Measurements from ENCODE around the gene MRC2.

- TF ChIP-seq EZH2 (IDR thresholded peaks at IDR 0.05) (no peak), RAD21 (IDR thresholded peaks at IDR 0.05; ENCODE audit: low read depth) (no peak), MAX (IDR thresholded peaks at IDR 0.05) (no peak), POLR2AphosphoS5 (IDR thresholded peaks at IDR 0.05; ENCODE audit: low read depth, low read length) (no peak), CTCF (IDR thresholded peaks at IDR 0.05 in 2 of 3, conservative IDR thresholded peaks at IDR 0.05 in 1 of 3; ENCODE audit: borderline replicate concordance in 1 of 3, insufficient read depth in 1 of 3, low read depth in 2 of 3, low read length in 2 of 3) (no peak), SIN3A (IDR thresholded peaks at IDR 0.05; ENCODE audit: low read depth) (no peak), POLR2A (IDR thresholded peaks at IDR 0.05; ENCODE audit: borderline replicate concordance, extremely low read depth, insufficient read depth, insufficient read length) (no peak)
Observed at GRCh38 chr17:62664336-62665120, 37.1 kb downstream of the MRC2 start.
